H1 (cell line): ENCODE results near the gene LSM11. TPM values are rescaled to one million over a fixed set of nuclear protein-coding genes. Genes with fewer than 3 reads are reported as not detected.
A peak's percentile ranks its signal among the peaks of the same experiment; 100 is the strongest.

Experiments
- CTCF ChIA-PET: fragments of 300-600 bp; sonication (Branson Sonifier 250); formaldehyde crosslinking; loops from one replicate; lab custom pipeline; 2021; ENCODE audit not compliant: partially characterized antibody; lab: Charles Lee
- POLR2A ChIA-PET: fragments of 300-600 bp; sonication (Branson Sonifier 250); formaldehyde crosslinking; loops from one replicate; lab custom pipeline; 2021; ENCODE audit warnings: inconsistent platforms; ENCODE audit not compliant: partially characterized antibody; lab: Charles Lee
- DNase-seq, 2 experiments: peaks; one replicate each; pipeline versions ENCODE4 v3.0.0 to v3.0.0-alpha.2; 2010 to 2022; ENCODE audit warnings: low spot score in 2 of 2, low read depth in 1 of 2, mixed read lengths in 1 of 2
- FAIRE-seq: peaks from 2 replicates; lab custom pipeline; 2011; peaks lifted over from hg19 to GRCh38; lab: Jason Lieb, UNC
- H2AFZ ChIP-seq: 2 replicates; pipeline ENCODE4 v1.8.1; 2012; ENCODE audit warnings: low read length, inconsistent platforms
- H2AK5ac ChIP-seq: 2 replicates; pipeline ENCODE4 v1.6.1; 2013; ENCODE audit warnings: low read depth, low read length
- H2BK120ac ChIP-seq: replicated peaks from 2 replicates; pipeline ENCODE3; 2013; ENCODE audit warnings: low read depth, low read length, inconsistent platforms
- H2BK12ac ChIP-seq: 2 replicates; pipeline ENCODE4 v1.6.1; 2013; ENCODE audit warnings: low read depth, low read length
- H2BK15ac ChIP-seq: 2 replicates; pipeline ENCODE4 v1.6.1; 2013; ENCODE audit warnings: low read length
- H2BK20ac ChIP-seq: 2 replicates; pipeline ENCODE4 v1.6.1; 2013; ENCODE audit warnings: low read length
- H2BK5ac ChIP-seq: 2 replicates; pipeline ENCODE4 v1.6.1; 2013; ENCODE audit warnings: low read depth, low read length
- H3K14ac ChIP-seq: 2 replicates; pipeline ENCODE4 v1.6.1; 2013; ENCODE audit warnings: inconsistent platforms; ENCODE audit not compliant: insufficient read length
- H3K18ac ChIP-seq: 2 replicates; pipeline ENCODE4 v1.6.1; 2013; ENCODE audit warnings: low read length; ENCODE audit errors: extremely low read depth
- H3K23ac ChIP-seq: 2 replicates; pipeline ENCODE4 v1.6.1; 2013; ENCODE audit warnings: inconsistent platforms; ENCODE audit not compliant: insufficient read length
- H3K23me2 ChIP-seq: 2 replicates; pipeline ENCODE4 v1.6.1; 2013; ENCODE audit warnings: low read depth, low read length
- H3K27ac ChIP-seq: 2 replicates; pipeline ENCODE4 v1.6.1; 2011; ENCODE audit warnings: low read depth, low read length, inconsistent platforms
- H3K27me3 ChIP-seq, 4 experiments: replicated peaks in 1 of 4; 1 replicate in 1 of 4; 2 replicates in 3 of 4; pipeline versions ENCODE4 v1.6.1 to v1.8.1; 2011 to 2013; ENCODE audit warnings: low read length in 3 of 4, mild to moderate bottlenecking in 3 of 4, inconsistent platforms in 2 of 4, mixed read lengths in 2 of 4, moderate library complexity in 1 of 4; ENCODE audit not compliant: control insufficient read depth in 3 of 4, insufficient read depth in 3 of 4; ENCODE audit errors: extremely low read depth in 1 of 4
- H3K36me3 ChIP-seq, 4 experiments: 2 replicates each; pipeline versions ENCODE4 v1.6.1 to v1.8.1; 2011 to 2013; ENCODE audit warnings: mild to moderate bottlenecking in 4 of 4, low read length in 3 of 4, moderate library complexity in 2 of 4, control low read depth in 1 of 4, inconsistent platforms in 1 of 4; ENCODE audit not compliant: insufficient read depth in 4 of 4, control insufficient read depth in 2 of 4
- H3K4ac ChIP-seq: replicated peaks from 2 replicates; pipeline ENCODE3; 2013; ENCODE audit warnings: low read length, low read depth, mixed read lengths, inconsistent platforms; ENCODE audit not compliant: insufficient read length
- H3K4me1 ChIP-seq, 4 experiments: replicated peaks in 1 of 4; 1 replicate in 1 of 4; 2 replicates in 3 of 4; pipeline versions ENCODE4 v1.6.1 to v1.8.1; 2011 to 2013; ENCODE audit warnings: low read length in 3 of 4, inconsistent platforms in 2 of 4, mixed read lengths in 1 of 4; ENCODE audit not compliant: insufficient read depth in 4 of 4, control insufficient read depth in 3 of 4
- H3K4me2 ChIP-seq, 2 experiments: 2 replicates each; pipeline versions ENCODE4 v1.6.1 to v1.8.1; 2011 to 2013; ENCODE audit warnings: low read depth in 2 of 2, low read length in 2 of 2, control low read depth in 1 of 2, inconsistent platforms in 1 of 2, mild to moderate bottlenecking in 1 of 2; ENCODE audit not compliant: insufficient read depth in 1 of 2
- H3K4me3 ChIP-seq, 4 experiments: fragments of 200-600, 300-600 bp in 1 of 4; sonication (generic), shearing (Covaris generic), sonication (Bioruptor Twin) in 1 of 4; 2 replicates each; pipeline versions ENCODE4 v1.5.1 to v1.8.1; 2011 to 2016; ENCODE audit warnings: low read length in 4 of 4, low read depth in 3 of 4, control low read depth in 2 of 4, inconsistent platforms in 2 of 4, mild to moderate bottlenecking in 2 of 4, mixed read lengths in 1 of 4, moderate library complexity in 1 of 4; ENCODE audit not compliant: insufficient read depth in 2 of 4; ENCODE audit errors: extremely low read depth in 1 of 4
- H3K56ac ChIP-seq: replicated peaks from 2 replicates; pipeline ENCODE3; 2013; ENCODE audit warnings: low read depth, mild to moderate bottlenecking, mixed read lengths, low read length, inconsistent platforms; ENCODE audit not compliant: insufficient read length
- H3K79me1 ChIP-seq: 2 replicates; pipeline ENCODE4 v1.6.1; 2013; ENCODE audit warnings: low read depth, low read length, control low read depth
- H3K79me2 ChIP-seq, 2 experiments: 2 replicates each; pipeline versions ENCODE4 v1.6.1 to v1.8.1; 2012 to 2013; ENCODE audit warnings: low read length in 2 of 2, mild to moderate bottlenecking in 2 of 2, inconsistent platforms in 1 of 2; ENCODE audit not compliant: insufficient read depth in 2 of 2, control insufficient read depth in 1 of 2
- H3K9ac ChIP-seq, 4 experiments: replicated peaks in 1 of 4; 1 replicate in 1 of 4; 2 replicates in 3 of 4; pipeline versions ENCODE4 v1.6.1 to v1.8.1; 2011 to 2013; ENCODE audit warnings: low read depth in 3 of 4, low read length in 3 of 4, control low read depth in 2 of 4, mild to moderate bottlenecking in 2 of 4, moderate library complexity in 2 of 4, inconsistent platforms in 1 of 4; ENCODE audit errors: extremely low read depth in 1 of 4
- H3K9me3 ChIP-seq, 2 experiments: 2 replicates each; pipeline versions ENCODE4 v1.6.1 to v1.8.1; 2012 to 2013; ENCODE audit warnings: mild to moderate bottlenecking in 2 of 2, moderate library complexity in 2 of 2, control low read depth in 1 of 2, inconsistent platforms in 1 of 2, low read depth in 1 of 2, low read length in 1 of 2, mixed read lengths in 1 of 2; ENCODE audit not compliant: insufficient read depth in 2 of 2
- H4K20me1 ChIP-seq, 2 experiments: replicated peaks in 1 of 2; 2 replicates each; pipeline versions ENCODE3 to v1.8.1; 2011 to 2013; ENCODE audit warnings: inconsistent platforms in 2 of 2, low read length in 2 of 2, mild to moderate bottlenecking in 1 of 2; ENCODE audit not compliant: insufficient read depth in 2 of 2, control insufficient read depth in 1 of 2
- H4K5ac ChIP-seq: 2 replicates; pipeline ENCODE4 v1.6.1; 2013; ENCODE audit warnings: low read length, low read depth, mixed read lengths, inconsistent platforms; ENCODE audit not compliant: insufficient read length
- H4K8ac ChIP-seq: 2 replicates; pipeline ENCODE4 v1.8.0; 2013; ENCODE audit warnings: mild to moderate bottlenecking, moderate library complexity, low read length, inconsistent platforms; ENCODE audit not compliant: insufficient read depth; ENCODE audit errors: extremely low read depth
- H4K91ac ChIP-seq: replicated peaks from 2 replicates; pipeline ENCODE3; 2013; ENCODE audit warnings: low read length, mixed read lengths, inconsistent platforms; ENCODE audit not compliant: insufficient read length
- ASH2L ChIP-seq: fragments of 200-600, 300-600 bp; sonication (generic); IDR thresholded peaks from one replicate; pipeline ENCODE4 v1.7.1; 2017; ENCODE audit warnings: low read length
- CBX5 ChIP-seq: fragments of 300-800, 300-1000 bp; sonication (generic); IDR thresholded peaks from 2 replicates; pipeline ENCODE4 v1.7.1; 2016; ENCODE audit warnings: antibody characterized with exemption, low read length, low read depth
- CREB1 ChIP-seq: IDR thresholded peaks from 2 replicates; pipeline ENCODE4 v1.6.1; 2012; ENCODE audit warnings: inconsistent platforms
- GABPA ChIP-seq: IDR thresholded peaks from 2 replicates; pipeline ENCODE4 v1.6.1; 2011; ENCODE audit warnings: mild to moderate bottlenecking, low read length, moderate library complexity, borderline replicate concordance; ENCODE audit not compliant: insufficient read depth
- HDAC6 ChIP-seq: IDR thresholded peaks from one replicate; pipeline ENCODE4 v1.7.1; 2012; ENCODE audit warnings: low read depth, mild to moderate bottlenecking, inconsistent platforms, low read length, moderate library complexity
- RAD21 ChIP-seq, 2 experiments: IDR thresholded peaks in 1 of 2; conservative IDR thresholded peaks in 1 of 2; 2 replicates each; pipeline ENCODE4 v1.6.1; 2011; ENCODE audit warnings: low read depth in 2 of 2, low read length in 2 of 2, improper control_type of control experiment in 1 of 2, inconsistent platforms in 1 of 2, mild to moderate bottlenecking in 1 of 2, moderate library complexity in 1 of 2
- TCF12 ChIP-seq: IDR thresholded peaks from 2 replicates; pipeline ENCODE4 v1.6.1; 2011; ENCODE audit warnings: low read depth, mild to moderate bottlenecking, low read length
- TEAD4 ChIP-seq: IDR thresholded peaks from 2 replicates; pipeline ENCODE4 v1.6.1; 2012; ENCODE audit warnings: low read depth, low read length, inconsistent platforms, mixed read lengths
- YY1 ChIP-seq: IDR thresholded peaks from 2 replicates; pipeline ENCODE4 v1.6.1; 2011; ENCODE audit warnings: low read depth, mild to moderate bottlenecking, low read length
- WGBS, 2 experiments: shearing (Covaris generic) in 1 of 2; methylation state at CpG; one replicate each; pipeline versions ENCODE4 v1.1.6 to v1.1.7; 2013 to 2015; ENCODE audit warnings: low lambda C conversion rate in 2 of 2, mixed read lengths in 2 of 2, inconsistent platforms in 1 of 2, low coverage in 1 of 2, missing lambda C conversion rate in 1 of 2; ENCODE audit not compliant: insufficient replicate concordance in 2 of 2, insufficient coverage in 1 of 2, insufficient read length in 1 of 2; ENCODE audit errors: extremely low coverage in 1 of 2, missing lambda C conversion rate in 1 of 2; 5-methylcytosine and 5-hydroxymethylcytosine counted together
- polyA plus RNA-seq, 7 experiments: library from polyadenylated mRNA; depleted of rRNA in 3 of 7; stranded (reverse) in 5 of 7; unstranded in 2 of 7; fragments of >200 nt in 5 of 7; fragments of 200-250 nt in 2 of 7; gene quantifications; 1 replicate in 5 of 7; 2 replicates in 1 of 7; 4 replicates in 1 of 7; pipeline versions ENCODE4 v1.2.1 to v1.2.3, GENCODE V29; 2011 to 2013; ENCODE audit warnings: missing spikeins in 2 of 7, mixed read lengths in 2 of 7
- total RNA-seq: library from RNA; stranded (reverse); fragmentation: NEBNext Ultra II Directional; extraction: Animal tissue kit (Norgen Biotek cat#: 25700); gene quantifications from 2 replicates; pipeline ENCODE4 v1.2.1, GENCODE V29; 2021
- TF ChIP-seq, protein P1 (sequence below), 3 experiments: IDR thresholded peaks; 1 replicate in 2 of 3; 2 replicates in 1 of 3; pipeline versions ENCODE4 v1.5.1 to v1.6.1; 2011; ENCODE audit warnings: low read length in 3 of 3, mild to moderate bottlenecking in 3 of 3, inconsistent platforms in 2 of 3, low read depth in 1 of 3, moderate library complexity in 1 of 3; ENCODE audit not compliant: insufficient read depth in 1 of 3; ENCODE audit errors: control extremely low read depth in 1 of 3

LSM11 gene
- total and polyA plus RNA-seq, 2 of the 8 experiments (the other 6 are each of a cell fraction or from before 2014, with no cell fraction given) = 1.8 to 3.9 TPM

DNA sequence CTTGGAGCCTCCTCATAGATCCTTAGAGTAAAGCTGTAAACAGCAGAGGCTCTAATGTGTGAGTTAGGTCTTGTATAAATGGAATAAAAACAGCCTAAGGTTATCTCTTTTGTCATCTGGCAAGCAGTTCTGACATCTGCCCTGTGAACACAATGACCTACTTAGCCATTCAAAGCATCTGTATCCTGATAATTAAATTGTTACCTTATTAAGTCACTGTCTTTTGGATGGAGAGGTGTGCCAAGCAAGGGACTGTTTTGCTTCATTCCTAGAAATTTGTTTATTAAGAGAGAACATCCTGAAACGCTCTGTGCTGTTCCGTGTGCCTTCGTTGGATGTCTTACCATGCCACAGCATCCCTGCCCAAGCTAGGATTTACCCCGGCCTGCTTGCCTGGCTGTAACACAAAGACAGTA lies 1.5 kb downstream of the LSM11 start:
- no peak for DNase-seq
- no peak for FAIRE-seq
- H3K4me2 ChIP-seq = peak overlapping the region in 1 of 2 experiments; percentile 78; a peak in 1 of 4 replicates
- H3K23ac ChIP-seq = no peak overlapping the region
- H3K4ac ChIP-seq = no peak overlapping the region
- H2AK5ac ChIP-seq = no peak overlapping the region
- no peak overlapping the region for H2BK12ac ChIP-seq
- H3K4me1 ChIP-seq = peaks cover 0 to 7% (median 0%) of the 10 kb centered on the region in 4 experiments; a peak in 3 of 7 replicates
- no peak overlapping the region for H4K8ac ChIP-seq
- H3K23me2 ChIP-seq = peaks cover 6% of the 10 kb centered on the region; the same call in 1 of the 2 replicates
- H3K14ac ChIP-seq = no peak overlapping the region
- no peak overlapping the region for H2BK120ac ChIP-seq
- no peaks in the 10 kb centered on the region for H3K79me2 ChIP-seq
- H4K20me1 ChIP-seq = no peaks in the 10 kb centered on the region
- CTCF ChIA-PET = interaction anchor here (1.8 to 4.9 kb wide), 4 partner anchors 14 to 416 kb away, joined by 5 to 34 read pairs (median 16); no protein-coding TSS in a partner anchor
- H4K5ac ChIP-seq = no peak overlapping the region
- H4K91ac ChIP-seq = no peak overlapping the region
- no peak overlapping the region for H2BK15ac ChIP-seq
- H2AFZ ChIP-seq = no peak overlapping the region
- no peak overlapping the region for H2BK20ac ChIP-seq
- no peak overlapping the region for H3K56ac ChIP-seq
- no peak overlapping the region for H3K18ac ChIP-seq
- H2BK5ac ChIP-seq = no peak overlapping the region
- POLR2A ChIA-PET = no interaction called here
- TF ChIP-seq TCF12 (no peak), CBX5 (no peak), HDAC6 (no peak), GABPA (no peak), YY1 (no peak), RAD21 (IDR thresholded peaks at IDR 0.05 in 1 of 2, conservative IDR thresholded peaks at IDR 0.05 in 1 of 2; ENCODE audit: low read depth in 2 of 2, low read length in 2 of 2) (no peak), TEAD4 (no peak), CREB1 (no peak), ASH2L (no peak)
- TF ChIP-seq, protein P1, sequence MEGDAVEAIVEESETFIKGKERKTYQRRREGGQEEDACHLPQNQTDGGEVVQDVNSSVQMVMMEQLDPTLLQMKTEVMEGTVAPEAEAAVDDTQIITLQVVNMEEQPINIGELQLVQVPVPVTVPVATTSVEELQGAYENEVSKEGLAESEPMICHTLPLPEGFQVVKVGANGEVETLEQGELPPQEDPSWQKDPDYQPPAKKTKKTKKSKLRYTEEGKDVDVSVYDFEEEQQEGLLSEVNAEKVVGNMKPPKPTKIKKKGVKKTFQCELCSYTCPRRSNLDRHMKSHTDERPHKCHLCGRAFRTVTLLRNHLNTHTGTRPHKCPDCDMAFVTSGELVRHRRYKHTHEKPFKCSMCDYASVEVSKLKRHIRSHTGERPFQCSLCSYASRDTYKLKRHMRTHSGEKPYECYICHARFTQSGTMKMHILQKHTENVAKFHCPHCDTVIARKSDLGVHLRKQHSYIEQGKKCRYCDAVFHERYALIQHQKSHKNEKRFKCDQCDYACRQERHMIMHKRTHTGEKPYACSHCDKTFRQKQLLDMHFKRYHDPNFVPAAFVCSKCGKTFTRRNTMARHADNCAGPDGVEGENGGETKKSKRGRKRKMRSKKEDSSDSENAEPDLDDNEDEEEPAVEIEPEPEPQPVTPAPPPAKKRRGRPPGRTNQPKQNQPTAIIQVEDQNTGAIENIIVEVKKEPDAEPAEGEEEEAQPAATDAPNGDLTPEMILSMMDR (IDR thresholded peaks at IDR 0.05; ENCODE audit: control extremely low read depth in 1 of 3, insufficient read depth in 1 of 3, low read depth in 1 of 3, low read length in 3 of 3) = no peak
- 94% methylated on average over 4 of the region's 4 CpGs; no CpG with 5 or more reads in 1 of the 2 experiments for WGBS, 2 experiments
- H3K9me3 ChIP-seq = no peaks in the 10 kb centered on the region
- no peak overlapping the region; a peak in 1 of 8 replicates for H3K4me3 ChIP-seq
- H3K27me3 ChIP-seq = peaks cover 0 to 13% (median 7%) of the 10 kb centered on the region in 4 experiments; a peak in 5 of 7 replicates
- no peak overlapping the region for H3K9ac ChIP-seq
- H3K79me1 ChIP-seq = no peaks in the 10 kb centered on the region
- no peaks in the 10 kb centered on the region; a peak in 1 of 8 replicates for H3K36me3 ChIP-seq
- no peak overlapping the region for H3K27ac ChIP-seq
